ENCODE measurements around the gene POU6F2.

DNA sequence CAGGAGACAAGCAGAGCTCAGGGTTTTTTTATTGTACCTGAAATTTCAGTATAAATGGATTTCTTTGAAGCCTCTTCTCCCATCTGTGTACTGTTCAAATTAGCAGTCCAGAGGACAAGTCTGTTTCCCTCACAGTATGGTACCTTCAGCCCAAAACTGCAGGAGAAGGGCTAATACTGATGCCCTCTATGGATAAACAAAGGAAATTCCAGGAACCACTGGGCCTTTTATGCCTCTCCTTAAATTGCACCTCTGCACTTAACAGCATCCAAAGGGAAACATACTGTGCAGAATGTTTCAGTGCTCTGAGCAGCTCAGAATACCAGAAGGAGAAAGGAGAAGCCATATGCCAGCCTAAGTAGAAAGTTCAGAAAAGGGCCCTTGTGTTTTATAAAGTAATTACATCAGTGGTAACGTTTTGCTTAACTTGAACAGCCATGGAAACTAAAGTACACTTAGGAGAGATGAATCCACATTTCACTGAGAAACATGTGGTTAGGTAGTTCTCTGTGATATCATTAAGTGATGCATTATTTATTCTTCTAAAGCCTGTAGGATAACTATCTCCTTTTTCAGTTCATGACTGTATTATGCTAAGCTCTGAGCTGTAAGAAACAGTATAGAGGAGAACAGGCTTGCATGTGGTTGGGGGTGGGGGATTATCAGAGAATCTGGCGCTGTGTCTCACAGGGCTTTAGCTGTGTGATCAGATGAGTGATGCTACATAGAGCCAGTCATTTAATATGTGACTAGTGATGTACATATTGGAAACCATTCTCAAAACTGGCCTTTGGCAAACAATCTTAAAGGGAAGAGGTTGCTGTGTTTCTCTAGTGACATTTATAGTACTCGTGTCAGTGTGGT lies 111.3 kb downstream of the POU6F2 start:
- TF ChIP-seq, protein P1, sequence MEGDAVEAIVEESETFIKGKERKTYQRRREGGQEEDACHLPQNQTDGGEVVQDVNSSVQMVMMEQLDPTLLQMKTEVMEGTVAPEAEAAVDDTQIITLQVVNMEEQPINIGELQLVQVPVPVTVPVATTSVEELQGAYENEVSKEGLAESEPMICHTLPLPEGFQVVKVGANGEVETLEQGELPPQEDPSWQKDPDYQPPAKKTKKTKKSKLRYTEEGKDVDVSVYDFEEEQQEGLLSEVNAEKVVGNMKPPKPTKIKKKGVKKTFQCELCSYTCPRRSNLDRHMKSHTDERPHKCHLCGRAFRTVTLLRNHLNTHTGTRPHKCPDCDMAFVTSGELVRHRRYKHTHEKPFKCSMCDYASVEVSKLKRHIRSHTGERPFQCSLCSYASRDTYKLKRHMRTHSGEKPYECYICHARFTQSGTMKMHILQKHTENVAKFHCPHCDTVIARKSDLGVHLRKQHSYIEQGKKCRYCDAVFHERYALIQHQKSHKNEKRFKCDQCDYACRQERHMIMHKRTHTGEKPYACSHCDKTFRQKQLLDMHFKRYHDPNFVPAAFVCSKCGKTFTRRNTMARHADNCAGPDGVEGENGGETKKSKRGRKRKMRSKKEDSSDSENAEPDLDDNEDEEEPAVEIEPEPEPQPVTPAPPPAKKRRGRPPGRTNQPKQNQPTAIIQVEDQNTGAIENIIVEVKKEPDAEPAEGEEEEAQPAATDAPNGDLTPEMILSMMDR (conservative IDR thresholded peaks at IDR 0.05; ENCODE audit: low read depth, low read length), result no peak
- no peak for TF ChIP-seq EZH2 (IDR thresholded peaks at IDR 0.05; ENCODE audit: borderline replicate concordance, low read depth, low read length, poor library complexity, severe bottlenecking)

Data from A673 (cell line).